Suprapubic skin (tissue), 4 donors: Measurements from ENCODE around the gene LMAN1L. TPM values are rescaled to one million over a fixed set of nuclear protein-coding genes. Genes with fewer than 3 reads are reported as not detected.

Source experiments
- DNase-seq, 2 donors: peaks; one replicate each; pipeline ENCODE4 v3.0.0-alpha.2; 2019; ENCODE audit warnings: low spot score in 2 of 2
- H3K27ac ChIP-seq: fragments of 200-600 bp; sonication (generic); one replicate; pipeline ENCODE4 v1.5.1; 2019
- H3K27me3 ChIP-seq: fragments of 200-600 bp; sonication (generic); one replicate; pipeline ENCODE4 v1.5.1; 2019
- H3K36me3 ChIP-seq: fragments of 200-600 bp; sonication (generic); one replicate; pipeline ENCODE4 v1.5.1; 2019
- H3K4me1 ChIP-seq: fragments of 200-600 bp; sonication (generic); one replicate; pipeline ENCODE4 v1.5.1; 2019
- H3K4me3 ChIP-seq: fragments of 200-600 bp; sonication (generic); one replicate; pipeline ENCODE4 v1.5.1; 2019; ENCODE audit warnings: mild to moderate bottlenecking
- H3K9me3 ChIP-seq: fragments of 200-600 bp; sonication (generic); one replicate; pipeline ENCODE4 v1.5.1; 2019
- CTCF ChIP-seq, 2 donors: fragments of 200-600 bp in 1 of 2; fragments of 450-650 bp in 1 of 2; sonication (generic) in 1 of 2; IDR thresholded peaks; one replicate each; pipeline ENCODE4 v1.5.1; 2016 to 2019; ENCODE audit warnings: antibody characterized with exemption in 2 of 2, mild to moderate bottlenecking in 1 of 2, moderate library complexity in 1 of 2
- EP300 ChIP-seq: sonication (generic); formaldehyde crosslinking; IDR thresholded peaks from one replicate; pipeline ENCODE4 v1.6.1; 2017; ENCODE audit warnings: antibody characterized with exemption
- POLR2A ChIP-seq, 2 donors: fragments of 450-650 bp; IDR thresholded peaks; one replicate each; pipeline ENCODE4 v1.6.1; 2017; ENCODE audit warnings: antibody characterized with exemption in 2 of 2, mild to moderate bottlenecking in 2 of 2, moderate library complexity in 2 of 2
- POLR2AphosphoS5 ChIP-seq, 3 donors: sonication (generic); formaldehyde crosslinking; IDR thresholded peaks; one replicate each; pipeline ENCODE4 v1.6.1; 2017; ENCODE audit warnings: antibody characterized with exemption in 3 of 3
- WGBS: methylation state at CpG from one replicate; pipeline ENCODE4 v1.1.5; 2018; 5-methylcytosine and 5-hydroxymethylcytosine counted together
- total RNA-seq, 4 donors: library from RNA; depleted of rRNA; stranded (reverse); fragments of >200 nt; gene quantifications; one replicate each; pipeline ENCODE4 v1.1.0, GENCODE V29; 2016

The LMAN1L gene
- total RNA-seq, 4 donors from 2014 or later, result 0.42 TPM; not detected in 3

GRCh38 chr15:74839526-74840395 is 27.1 kb downstream of the LMAN1L start:
- TF ChIP-seq CTCF (IDR thresholded peaks at IDR 0.05) (no peak), EP300 (no peak), POLR2AphosphoS5 (IDR thresholded peaks at IDR 0.05) (no peak)
- Histone ChIP-seq H3K4me1 (peaks cover 35% of the 10 kb centered on the region), H3K27ac (no peak overlapping the region), H3K27me3 (no peaks in the 10 kb centered on the region), H3K36me3 (peaks cover 45% of the 10 kb centered on the region), H3K4me3 (no peak overlapping the region), H3K9me3 (no peaks in the 10 kb centered on the region)
- WGBS, result 92% methylated on average over 23 of the region's 31 CpGs
- no peak for DNase-seq

GRCh38 chr15:74840851-74841775 is 28.5 kb downstream of the LMAN1L start:
- H3K27me3 ChIP-seq, result no peaks in the 10 kb centered on the region
- H3K36me3 ChIP-seq, result peaks cover 54% of the 10 kb centered on the region
- no peak for TF ChIP-seq EP300
- no peak for TF ChIP-seq CTCF (IDR thresholded peaks at IDR 0.05)
- no peak for TF ChIP-seq POLR2AphosphoS5 (IDR thresholded peaks at IDR 0.05)
- no peak for TF ChIP-seq POLR2A (IDR thresholded peaks at IDR 0.05)
- no peak overlapping the region for H3K4me3 ChIP-seq
- 83% methylated on average over 7 of the region's 9 CpGs for WGBS
- peaks cover 38% of the 10 kb centered on the region for H3K4me1 ChIP-seq
- no peaks in the 10 kb centered on the region for H3K9me3 ChIP-seq
- DNase-seq, result no peak
- no peak overlapping the region for H3K27ac ChIP-seq

GRCh38 chr15:74841891-74842373 is 29.3 kb downstream of the LMAN1L start:
- Histone ChIP-seq H3K4me3 (peak overlapping the region; percentile 96), H3K27me3 (no peaks in the 10 kb centered on the region), H3K36me3 (peaks cover 52% of the 10 kb centered on the region), H3K27ac (no peak overlapping the region), H3K4me1 (peaks cover 38% of the 10 kb centered on the region), H3K9me3 (no peaks in the 10 kb centered on the region)
- TF ChIP-seq EP300 (no peak), POLR2AphosphoS5 (IDR thresholded peaks at IDR 0.05) (no peak), POLR2A (IDR thresholded peaks at IDR 0.05) (no peak), CTCF (IDR thresholded peaks at IDR 0.05) (no peak)
- no peak for DNase-seq
- 78% methylated on average over 9 of the region's 14 CpGs for WGBS

GRCh38 chr15:74842581-74843444 is 30.2 kb downstream of the LMAN1L start, which contains the start of gene ULK3:
Gene ULK3 (minus strand): TSS chr15:74843156. CDS start chr15:74843105, 51 bp downstream.
- TF ChIP-seq POLR2AphosphoS5 (IDR thresholded peaks at IDR 0.05) (peak in 2 of 3 donors; percentile 19 to 26), POLR2A (IDR thresholded peaks at IDR 0.05) (peak in 1 of 2 donors; percentile 11), EP300 (no peak), CTCF (IDR thresholded peaks at IDR 0.05) (peak; percentile 76 to 97)
- no peaks in the 10 kb centered on the region for H3K9me3 ChIP-seq
- WGBS, result under 1% methylated on average over 49 of the region's 84 CpGs
- H3K4me3 ChIP-seq, result peak within 1 kb of the TSS; percentile 96
- H3K4me1 ChIP-seq, result peaks cover 38% of the 10 kb centered on the region
- peaks cover 49% of the 10 kb centered on the region for H3K36me3 ChIP-seq
- DNase-seq, result peak; percentile 94 to 95
- peak within 1 kb of the TSS; percentile 86 for H3K27ac ChIP-seq
- H3K27me3 ChIP-seq, result no peaks in the 10 kb centered on the region
